HuH-7.5 (cell line): Measurements from ENCODE around the gene GON4L.
A peak's percentile ranks its signal among the peaks of the same experiment; 100 is the strongest.
"Not testable (repeated sequence)": the region's sequence is repeated elsewhere in the genome, so short reads cannot be mapped to it uniquely, and the experiment has no call there.

Source experiments
- DNase-seq: peaks from one replicate; pipeline ENCODE4 v3.0.0; 2011; ENCODE audit warnings: low spot score

Gene GON4L, protein sequence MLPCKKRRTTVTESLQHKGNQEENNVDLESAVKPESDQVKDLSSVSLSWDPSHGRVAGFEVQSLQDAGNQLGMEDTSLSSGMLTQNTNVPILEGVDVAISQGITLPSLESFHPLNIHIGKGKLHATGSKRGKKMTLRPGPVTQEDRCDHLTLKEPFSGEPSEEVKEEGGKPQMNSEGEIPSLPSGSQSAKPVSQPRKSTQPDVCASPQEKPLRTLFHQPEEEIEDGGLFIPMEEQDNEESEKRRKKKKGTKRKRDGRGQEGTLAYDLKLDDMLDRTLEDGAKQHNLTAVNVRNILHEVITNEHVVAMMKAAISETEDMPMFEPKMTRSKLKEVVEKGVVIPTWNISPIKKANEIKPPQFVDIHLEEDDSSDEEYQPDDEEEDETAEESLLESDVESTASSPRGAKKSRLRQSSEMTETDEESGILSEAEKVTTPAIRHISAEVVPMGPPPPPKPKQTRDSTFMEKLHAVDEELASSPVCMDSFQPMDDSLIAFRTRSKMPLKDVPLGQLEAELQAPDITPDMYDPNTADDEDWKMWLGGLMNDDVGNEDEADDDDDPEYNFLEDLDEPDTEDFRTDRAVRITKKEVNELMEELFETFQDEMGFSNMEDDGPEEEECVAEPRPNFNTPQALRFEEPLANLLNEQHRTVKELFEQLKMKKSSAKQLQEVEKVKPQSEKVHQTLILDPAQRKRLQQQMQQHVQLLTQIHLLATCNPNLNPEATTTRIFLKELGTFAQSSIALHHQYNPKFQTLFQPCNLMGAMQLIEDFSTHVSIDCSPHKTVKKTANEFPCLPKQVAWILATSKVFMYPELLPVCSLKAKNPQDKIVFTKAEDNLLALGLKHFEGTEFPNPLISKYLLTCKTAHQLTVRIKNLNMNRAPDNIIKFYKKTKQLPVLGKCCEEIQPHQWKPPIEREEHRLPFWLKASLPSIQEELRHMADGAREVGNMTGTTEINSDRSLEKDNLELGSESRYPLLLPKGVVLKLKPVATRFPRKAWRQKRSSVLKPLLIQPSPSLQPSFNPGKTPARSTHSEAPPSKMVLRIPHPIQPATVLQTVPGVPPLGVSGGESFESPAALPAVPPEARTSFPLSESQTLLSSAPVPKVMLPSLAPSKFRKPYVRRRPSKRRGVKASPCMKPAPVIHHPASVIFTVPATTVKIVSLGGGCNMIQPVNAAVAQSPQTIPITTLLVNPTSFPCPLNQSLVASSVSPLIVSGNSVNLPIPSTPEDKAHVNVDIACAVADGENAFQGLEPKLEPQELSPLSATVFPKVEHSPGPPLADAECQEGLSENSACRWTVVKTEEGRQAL (N-terminal part only)

DNA sequence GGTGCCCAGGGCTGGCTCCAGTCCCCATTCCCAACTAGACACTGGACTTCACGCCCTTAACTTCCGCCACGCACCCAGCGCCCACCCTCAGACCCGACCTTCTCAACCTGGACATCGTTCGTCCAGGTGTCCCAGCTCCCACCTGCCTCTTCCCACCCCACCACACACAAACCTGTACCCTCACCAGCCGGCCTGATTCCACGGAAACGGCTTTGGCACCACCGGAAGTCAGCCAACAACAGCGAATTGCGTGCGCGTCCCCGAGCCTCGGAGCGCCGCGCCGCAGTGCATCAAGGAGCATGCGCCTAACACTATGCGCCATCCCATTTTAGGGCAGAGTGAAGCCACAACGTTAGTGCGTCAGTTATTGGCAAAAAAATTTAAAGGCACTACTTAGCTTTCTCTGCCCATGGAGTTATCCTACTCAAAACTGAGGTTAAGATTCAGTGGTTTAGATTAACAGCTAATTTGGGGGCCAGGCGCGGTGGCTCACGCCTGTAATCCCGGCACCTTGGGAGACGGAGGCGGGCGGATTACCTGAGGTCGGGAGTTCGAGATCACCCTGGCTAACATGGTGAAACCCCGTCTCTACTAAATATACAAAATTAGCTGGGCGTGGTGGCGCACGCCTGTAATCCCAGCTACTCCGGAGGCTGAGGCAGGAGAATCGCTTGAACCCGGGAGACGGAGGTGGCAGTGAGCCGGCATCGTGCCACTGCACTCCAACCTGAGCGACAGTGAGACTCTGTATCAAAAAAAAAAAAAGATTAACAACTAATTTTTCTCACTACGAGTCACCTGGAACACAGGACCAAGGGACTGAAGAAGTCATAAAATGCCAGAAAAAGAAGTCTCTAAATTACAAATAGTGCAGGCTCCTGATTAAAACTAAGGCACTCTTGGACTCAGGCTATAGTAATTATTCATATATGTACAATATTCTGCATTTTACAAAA, at the start of gene GON4L:
Gene GON4L (minus strand): TSS at position 240 of the 956 bp plus-strand sequence. CDS start 3,434 bp downstream, outside the sequence.
- DNase-seq: peak; percentile 91

- DNase-seq: no peak
Observed at GRCh38 chr1:155904261-155904660, 47.2 kb upstream of the GON4L start.

- no peak for DNase-seq
Observed at GRCh38 chr1:155900161-155900560, 43.1 kb upstream of the GON4L start.

GRCh38 chr1:155899683-155900082, 42.7 kb upstream of the GON4L start:
- no peak for DNase-seq

- DNase-seq: no peak
Observed at GRCh38 chr1:155898888-155899287, 41.9 kb upstream of the GON4L start.

GRCh38 chr1:155897746-155898145, 40.7 kb upstream of the GON4L start:
- DNase-seq: no peak

DNA sequence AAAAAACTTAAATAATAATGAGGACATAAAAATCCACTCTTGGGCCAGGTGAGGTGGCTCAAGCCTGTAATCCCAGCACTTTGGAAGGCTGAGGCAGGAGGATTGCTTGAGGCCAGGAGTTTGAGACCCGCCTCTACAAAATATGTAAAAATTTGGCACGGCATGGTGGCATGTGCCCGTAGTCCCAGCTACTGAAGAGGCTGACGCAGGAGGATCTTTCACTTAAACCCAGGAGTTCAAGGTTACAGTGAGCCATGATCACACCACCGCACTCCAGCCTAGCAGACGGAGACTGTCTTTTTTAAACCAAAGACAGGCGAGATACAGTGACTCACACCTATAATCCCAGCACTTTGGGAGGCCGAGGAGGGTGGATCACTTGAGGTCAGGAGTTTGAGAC, 39.5 kb upstream of the GON4L start:
- DNase-seq: not testable (repeated sequence)

DNA sequence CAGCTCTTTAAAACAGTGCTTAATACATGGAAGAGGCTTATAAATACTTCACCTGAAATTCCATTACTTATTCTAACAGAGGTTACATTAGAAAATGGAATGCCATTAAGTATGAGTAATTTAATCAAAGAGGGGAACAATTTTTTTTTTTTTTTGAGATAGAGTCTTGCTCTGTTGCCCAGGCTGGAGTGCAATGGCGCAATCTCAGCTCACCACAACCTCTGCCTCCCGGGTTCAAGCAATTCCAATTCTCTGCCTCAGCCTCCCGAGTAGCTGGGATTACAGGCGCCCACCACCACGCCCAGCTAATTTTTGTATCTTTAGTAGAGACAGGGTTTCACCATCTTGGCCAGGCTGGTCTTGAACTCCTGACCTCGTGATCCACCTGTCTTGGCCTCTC, 38.6 kb upstream of the GON4L start:
- DNase-seq: not testable (repeated sequence)

- peak; percentile 50 for DNase-seq
Observed at GRCh38 chr1:155893389-155894142, 36.6 kb upstream of the GON4L start.

- no peak for DNase-seq
Observed at GRCh38 chr1:155892796-155893195, 35.8 kb upstream of the GON4L start.

GRCh38 chr1:155890251-155890650, 33.2 kb upstream of the GON4L start:
- no peak for DNase-seq

- no peak for DNase-seq
Observed at GRCh38 chr1:155889566-155889965, 32.6 kb upstream of the GON4L start.

- no peak for DNase-seq
Observed at GRCh38 chr1:155888481-155888880, 31.5 kb upstream of the GON4L start.

DNA sequence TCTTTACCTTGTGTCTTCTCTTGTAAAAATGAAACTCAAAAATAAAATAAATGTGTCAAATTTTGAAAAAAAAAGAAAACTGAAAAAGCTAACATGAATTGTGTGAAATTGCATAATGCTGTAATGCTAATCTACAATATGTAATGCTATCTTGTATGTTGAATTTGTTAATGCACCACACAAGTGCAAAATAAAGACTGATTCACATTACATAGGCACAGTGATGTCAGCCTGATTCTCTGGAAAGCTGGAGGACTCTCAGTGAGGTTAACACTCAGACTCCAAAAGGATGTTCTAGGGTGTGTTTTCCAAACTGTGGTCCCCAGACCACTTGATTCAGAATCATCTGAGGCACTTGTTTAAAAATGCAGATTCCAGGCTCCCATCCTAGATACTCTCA, 28.0 kb upstream of the GON4L start:
- no peak for DNase-seq

DNA sequence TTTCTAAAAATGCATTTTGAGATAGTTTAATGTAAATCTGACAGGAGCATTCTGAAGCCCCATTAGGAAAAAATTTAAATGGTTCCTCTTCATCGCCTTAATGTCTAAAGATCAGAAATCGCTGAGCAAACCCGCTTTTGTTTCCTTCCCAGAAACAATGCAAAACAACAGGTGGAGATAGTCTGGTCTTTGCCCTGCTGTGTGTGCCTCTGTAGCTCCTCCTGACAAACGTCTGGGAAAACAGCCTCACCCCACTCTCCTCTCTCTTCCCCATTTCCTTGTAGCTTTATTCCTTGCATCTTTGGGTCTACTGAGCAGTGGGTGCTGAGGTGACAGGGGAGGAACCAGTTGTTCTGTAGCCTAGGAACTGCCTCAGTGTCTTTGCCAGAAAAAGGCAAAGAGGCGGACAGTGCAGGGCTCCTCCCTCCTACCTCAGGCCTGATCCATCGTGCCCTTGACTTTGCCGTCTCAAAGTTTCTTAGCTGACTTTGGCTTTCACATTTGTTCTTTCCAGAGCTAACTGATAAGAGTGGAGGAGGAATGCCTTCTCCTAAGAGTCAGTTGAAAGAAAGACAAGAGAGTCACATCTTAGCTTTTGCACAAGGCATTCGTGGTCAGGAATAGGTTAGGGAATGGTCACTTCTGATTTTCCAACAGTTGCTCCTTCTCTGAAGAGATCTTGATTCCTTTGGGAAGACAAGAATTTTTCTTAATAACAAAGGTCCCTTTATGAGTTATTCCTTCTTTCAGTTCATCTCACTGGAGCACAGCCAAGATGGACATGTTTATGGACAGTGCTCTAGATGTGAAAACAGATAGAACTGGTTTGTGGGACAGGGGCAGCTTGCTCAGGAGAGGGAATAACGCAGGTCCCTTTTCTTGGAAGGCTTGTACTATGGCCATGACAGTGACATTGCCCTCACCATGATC, 27.3 kb upstream of the GON4L start:
- DNase-seq: no peak

- no peak for DNase-seq
Observed at GRCh38 chr1:155882766-155883165, 25.8 kb upstream of the GON4L start.

- no peak for DNase-seq
Observed at GRCh38 chr1:155882235-155882634, 25.2 kb upstream of the GON4L start.

DNA sequence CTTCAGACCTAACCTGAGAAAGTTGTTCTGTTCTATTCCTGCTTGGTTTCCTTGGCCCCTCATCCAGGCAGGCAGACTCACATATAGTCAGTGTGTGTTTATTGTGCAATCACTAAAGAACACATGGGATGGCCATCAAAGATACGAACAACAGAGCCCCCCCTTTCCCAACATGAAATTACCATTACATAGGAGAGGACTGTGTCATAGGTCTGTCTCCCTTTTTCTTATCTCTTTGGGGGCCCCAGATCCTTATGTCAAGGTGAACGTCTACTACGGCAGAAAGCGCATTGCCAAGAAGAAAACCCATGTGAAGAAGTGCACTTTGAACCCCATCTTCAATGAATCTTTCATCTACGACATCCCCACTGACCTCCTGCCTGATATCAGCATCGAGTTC, 23.9 kb upstream of the GON4L start:
- no peak for DNase-seq

- no peak for DNase-seq
Observed at GRCh38 chr1:155880251-155880650, 23.2 kb upstream of the GON4L start.
